WERI-Rb-1 (cell line): ENCODE measurements around the gene MTG1.

Experiments
- DNase-seq: peaks from one replicate; pipeline ENCODE4 v3.0.0-alpha.2; 2020
- H3K27ac ChIP-seq: fragments of 250-450 bp; sonication (Bioruptor Pico); 2 replicates; pipeline ENCODE4 v1.5.1; 2020; ENCODE audit warnings: mild to moderate bottlenecking, moderate library complexity
- H3K27me3 ChIP-seq: fragments of 250-450 bp; sonication (Bioruptor Pico); 2 replicates; pipeline ENCODE4 v1.5.1; 2021; ENCODE audit warnings: mild to moderate bottlenecking, low read depth, moderate library complexity; ENCODE audit not compliant: insufficient read depth, severe bottlenecking
- H3K36me3 ChIP-seq: fragments of 250-450 bp; sonication (Bioruptor Pico); 2 replicates; pipeline ENCODE4 v1.5.1; 2020; ENCODE audit warnings: mild to moderate bottlenecking, moderate library complexity
- H3K4me3 ChIP-seq: 2 replicates; pipeline ENCODE4 v1.5.1; 2011; ENCODE audit warnings: low read depth, mild to moderate bottlenecking, control low read depth, low read length
- H3K9me3 ChIP-seq: fragments of 250-450 bp; sonication (Bioruptor Pico); 2 replicates; pipeline ENCODE4 v1.5.1; 2021; ENCODE audit warnings: mild to moderate bottlenecking, moderate library complexity; ENCODE audit not compliant: severe bottlenecking
- TF ChIP-seq, protein P1 (sequence below): IDR thresholded peaks from 2 replicates; pipeline ENCODE4 v1.5.1; 2011; ENCODE audit warnings: low read depth, mild to moderate bottlenecking, control low read depth, inconsistent platforms, low read length

Gene MTG1

DNA sequence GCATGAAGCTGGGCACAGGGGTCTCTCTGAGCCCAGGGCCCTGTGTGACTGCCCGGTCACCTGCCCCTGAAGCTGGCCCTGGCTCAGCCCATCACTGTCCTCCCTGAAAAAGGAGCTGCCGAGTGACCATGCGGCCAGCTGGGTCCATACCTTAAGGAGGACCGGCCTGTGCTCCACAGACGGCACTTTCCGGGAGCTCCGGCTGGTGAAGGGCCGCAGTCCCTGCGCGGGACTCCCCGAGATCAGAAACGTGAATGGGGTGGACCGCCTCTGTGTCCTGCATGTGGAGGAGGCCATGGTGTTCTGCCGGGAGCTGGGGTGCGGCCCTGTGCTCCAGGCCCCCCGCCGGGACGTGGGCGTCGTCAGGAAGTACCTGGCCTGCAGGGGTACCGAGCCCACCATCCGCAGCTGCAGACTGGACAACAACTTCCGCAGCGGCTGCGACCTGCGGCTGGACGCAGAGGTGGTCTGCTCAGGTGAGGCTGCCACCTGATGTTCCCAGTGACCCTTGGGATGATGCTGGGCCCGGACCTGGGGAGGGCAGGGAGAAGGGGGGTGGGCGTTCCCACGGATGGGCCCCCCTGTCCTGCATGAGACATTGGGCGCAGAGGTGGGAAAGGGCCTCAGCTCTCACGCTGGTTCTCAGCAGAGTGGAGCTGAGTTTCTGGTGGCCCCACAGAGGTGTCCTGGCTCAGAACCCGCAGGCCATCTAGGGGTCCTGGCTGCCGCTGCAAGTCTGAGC lies 63.3 kb downstream of the MTG1 start:
- TF ChIP-seq, protein P1, sequence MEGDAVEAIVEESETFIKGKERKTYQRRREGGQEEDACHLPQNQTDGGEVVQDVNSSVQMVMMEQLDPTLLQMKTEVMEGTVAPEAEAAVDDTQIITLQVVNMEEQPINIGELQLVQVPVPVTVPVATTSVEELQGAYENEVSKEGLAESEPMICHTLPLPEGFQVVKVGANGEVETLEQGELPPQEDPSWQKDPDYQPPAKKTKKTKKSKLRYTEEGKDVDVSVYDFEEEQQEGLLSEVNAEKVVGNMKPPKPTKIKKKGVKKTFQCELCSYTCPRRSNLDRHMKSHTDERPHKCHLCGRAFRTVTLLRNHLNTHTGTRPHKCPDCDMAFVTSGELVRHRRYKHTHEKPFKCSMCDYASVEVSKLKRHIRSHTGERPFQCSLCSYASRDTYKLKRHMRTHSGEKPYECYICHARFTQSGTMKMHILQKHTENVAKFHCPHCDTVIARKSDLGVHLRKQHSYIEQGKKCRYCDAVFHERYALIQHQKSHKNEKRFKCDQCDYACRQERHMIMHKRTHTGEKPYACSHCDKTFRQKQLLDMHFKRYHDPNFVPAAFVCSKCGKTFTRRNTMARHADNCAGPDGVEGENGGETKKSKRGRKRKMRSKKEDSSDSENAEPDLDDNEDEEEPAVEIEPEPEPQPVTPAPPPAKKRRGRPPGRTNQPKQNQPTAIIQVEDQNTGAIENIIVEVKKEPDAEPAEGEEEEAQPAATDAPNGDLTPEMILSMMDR = no peak
- no peaks in the 10 kb centered on the region for H3K27me3 ChIP-seq
- DNase-seq = no peak
- no peak overlapping the region for H3K27ac ChIP-seq
- H3K4me3 ChIP-seq = no peak overlapping the region
- H3K9me3 ChIP-seq = no peaks in the 10 kb centered on the region
- H3K36me3 ChIP-seq = no peaks in the 10 kb centered on the region

DNA sequence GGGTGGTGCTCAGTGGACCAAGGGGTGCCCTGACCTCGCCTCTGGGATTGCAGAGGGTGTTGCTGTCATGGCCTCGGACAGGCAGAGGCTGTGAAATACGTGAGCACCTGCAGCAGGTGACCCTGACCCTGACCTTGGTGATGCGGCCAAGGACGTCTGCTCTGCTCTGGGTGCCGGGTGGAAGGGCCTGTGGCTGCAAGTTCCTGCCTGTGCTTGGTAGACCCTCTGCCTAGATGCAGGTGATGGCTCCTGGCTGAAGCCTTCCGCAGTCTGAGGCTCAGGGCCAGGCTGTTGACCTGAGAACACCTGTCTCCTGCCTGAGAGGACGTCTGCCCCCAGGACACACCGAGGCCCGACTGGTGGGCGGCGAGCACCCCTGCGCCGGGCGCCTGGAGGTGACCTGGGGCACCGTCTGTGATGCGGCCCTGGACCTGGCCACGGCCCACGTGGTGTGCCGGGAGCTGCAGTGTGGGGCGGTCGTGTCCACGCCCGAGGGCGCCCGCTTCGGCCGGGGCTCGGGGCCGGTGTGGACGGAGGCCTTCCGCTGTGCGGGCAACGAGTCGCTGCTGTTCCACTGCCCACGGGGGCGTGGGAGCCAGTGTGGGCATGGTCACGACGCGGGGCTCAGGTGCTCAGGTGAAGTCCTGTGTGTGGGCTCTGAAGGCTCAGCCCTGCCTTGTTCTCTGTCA lies 64.2 kb downstream of the MTG1 start:
- Histone ChIP-seq H3K27ac (no peak overlapping the region), H3K27me3 (no peaks in the 10 kb centered on the region), H3K4me3 (no peak overlapping the region), H3K36me3 (no peaks in the 10 kb centered on the region), H3K9me3 (no peaks in the 10 kb centered on the region)
- TF ChIP-seq, protein P1 = no peak
- no peak for DNase-seq

DNA sequence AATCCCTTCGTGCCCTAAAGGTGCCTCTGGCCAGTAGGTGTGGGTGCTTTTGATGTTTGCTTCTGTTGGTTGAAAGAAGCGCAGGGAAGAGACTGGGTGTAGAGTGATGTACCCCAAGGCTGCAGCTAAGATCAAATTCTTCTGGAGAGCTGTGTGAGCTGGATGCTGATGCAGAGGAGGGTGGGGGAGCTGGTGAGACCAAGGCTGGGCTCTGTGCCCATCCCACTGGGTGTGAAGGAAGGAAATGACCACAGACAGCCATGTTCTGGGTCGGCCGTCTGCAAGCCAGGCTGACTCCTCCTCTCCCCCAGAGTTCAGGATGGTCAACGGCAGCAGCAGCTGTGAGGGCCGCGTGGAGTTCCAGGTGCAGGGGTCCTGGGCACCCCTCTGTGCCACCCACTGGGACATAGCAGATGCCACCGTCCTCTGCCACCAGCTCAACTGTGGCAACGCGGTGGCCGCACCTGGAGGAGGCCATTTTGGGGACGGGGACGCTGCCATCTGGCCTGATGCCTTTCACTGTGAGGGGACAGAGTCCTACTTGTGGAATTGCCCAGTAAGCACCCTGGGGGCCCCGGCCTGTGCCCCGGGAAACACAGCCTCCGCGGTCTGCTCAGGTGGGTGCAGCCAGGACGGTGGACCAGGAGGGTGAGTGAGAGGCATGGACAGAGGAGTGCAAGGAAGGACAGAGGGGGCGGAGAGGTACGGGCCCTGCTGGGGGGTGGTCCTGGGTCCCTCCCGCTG lies 64.9 kb downstream of the MTG1 start:
- Histone ChIP-seq H3K9me3 (no peaks in the 10 kb centered on the region), H3K4me3 (no peak overlapping the region), H3K27ac (no peak overlapping the region), H3K36me3 (no peaks in the 10 kb centered on the region), H3K27me3 (no peaks in the 10 kb centered on the region)
- TF ChIP-seq, protein P1 = no peak
- DNase-seq = no peak

DNA sequence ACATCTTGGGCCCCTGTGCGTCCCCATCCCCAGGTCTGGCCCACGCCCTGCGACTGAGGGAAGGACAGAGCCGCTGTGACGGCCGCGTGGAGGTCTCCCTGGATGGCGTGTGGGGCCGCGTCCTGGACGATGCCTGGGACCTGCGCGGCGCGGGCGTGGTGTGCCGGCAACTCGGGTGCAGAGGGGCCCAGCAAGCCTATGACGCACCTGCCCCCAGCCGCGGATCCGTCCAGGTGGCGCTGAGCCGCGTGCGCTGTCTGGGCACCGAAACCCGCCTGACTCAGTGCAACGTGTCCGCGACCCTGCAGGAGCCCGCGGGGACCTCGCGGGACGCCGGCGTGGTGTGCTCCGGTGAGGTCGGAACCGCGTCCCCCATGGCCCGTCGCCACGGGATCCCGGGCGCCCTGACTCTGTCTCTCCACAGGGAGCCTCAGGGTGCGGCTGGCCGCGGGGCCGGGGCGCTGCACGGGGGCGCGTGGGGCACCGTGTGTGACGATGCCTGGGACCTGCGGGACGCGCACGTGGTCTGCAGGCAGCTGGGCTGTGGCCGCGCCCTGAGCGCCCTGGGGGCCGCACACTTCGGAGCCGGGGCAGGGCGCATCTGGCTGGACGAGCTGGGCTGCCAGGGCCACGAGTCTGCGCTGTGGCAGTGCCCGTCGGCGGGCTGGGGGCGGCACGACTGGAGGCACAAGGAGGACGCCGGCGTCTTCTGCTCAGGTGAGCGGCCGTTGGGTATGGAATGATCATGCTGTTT lies 65.7 kb downstream of the MTG1 start:
- TF ChIP-seq, protein P1 = no peak
- Histone ChIP-seq H3K27ac (no peak overlapping the region), H3K27me3 (no peaks in the 10 kb centered on the region), H3K4me3 (no peak overlapping the region), H3K9me3 (no peaks in the 10 kb centered on the region), H3K36me3 (no peaks in the 10 kb centered on the region)
- no peak for DNase-seq

DNA sequence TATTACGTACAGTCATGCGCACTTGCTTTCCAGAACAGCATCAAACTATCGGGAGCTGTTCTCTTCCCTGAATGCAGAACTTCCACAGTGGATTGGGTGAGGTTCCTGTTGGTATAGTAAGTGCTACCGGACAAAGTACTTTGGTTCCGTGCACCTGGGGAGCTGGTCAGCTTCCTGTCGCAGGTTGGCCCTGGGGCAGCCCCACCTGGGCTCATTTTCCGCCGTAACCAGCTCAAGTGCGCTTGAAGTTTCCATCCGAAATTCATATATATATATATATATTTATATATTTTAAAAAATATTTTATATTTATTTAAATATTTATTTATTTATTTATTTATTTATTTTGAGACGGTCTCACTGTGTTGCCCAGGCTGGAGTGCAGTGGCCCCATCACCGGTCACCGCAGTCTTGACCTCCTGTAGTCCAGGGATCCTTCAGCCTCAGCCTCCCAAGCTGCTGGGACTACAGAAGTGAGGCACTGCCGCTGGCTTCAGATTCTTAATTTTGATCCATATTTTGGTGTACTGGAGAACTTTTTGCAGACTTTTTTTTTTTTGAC lies 66.3 kb downstream of the MTG1 start:
- no peaks in the 10 kb centered on the region for H3K36me3 ChIP-seq
- no peak overlapping the region for H3K27ac ChIP-seq
- no peak for DNase-seq
- no peak overlapping the region for H3K4me3 ChIP-seq
- TF ChIP-seq, protein P1 = no peak
- no peaks in the 10 kb centered on the region for H3K27me3 ChIP-seq
- no peaks in the 10 kb centered on the region for H3K9me3 ChIP-seq
